HepG2 (cell line): ENCODE data around the gene LRBA. TPM values are rescaled to one million over a fixed set of nuclear protein-coding genes. Genes with fewer than 3 reads are reported as not detected.

Source experiments
- CBX1 ChIP-seq: IDR thresholded peaks from one replicate; pipeline ENCODE4 v1.6.1; 2016; ENCODE audit warnings: antibody characterized with exemption, low read depth
- CREB1 ChIP-seq, 2 experiments: fragments of 450-650 bp in 1 of 2; IDR thresholded peaks; 2 replicates each; pipeline ENCODE4 v1.6.1; 2016 to 2017; ENCODE audit warnings: control low read depth in 1 of 2, mild to moderate bottlenecking in 1 of 2, missing compliant biosample characterization in 1 of 2, missing genetic modification characterization in 1 of 2
- FOXP4 ChIP-seq: sonication (generic); formaldehyde crosslinking; IDR thresholded peaks from 2 replicates; pipeline ENCODE4 v1.4.0; 2020; ENCODE audit warnings: missing genetic modification reagents
- HNRNPL ChIP-seq: fragments of 200-400 bp; formaldehyde crosslinking; IDR thresholded peaks from 2 replicates; pipeline ENCODE4 v1.6.1; 2017; ENCODE audit warnings: mild to moderate bottlenecking, low read depth, low read length
- MAZ ChIP-seq, 2 experiments: sonication (generic) in 1 of 2; formaldehyde crosslinking in 1 of 2; IDR thresholded peaks; 2 replicates each; pipeline versions ENCODE4 v1.5.0 to v1.6.1; 2012 to 2020; ENCODE audit warnings: low read depth in 2 of 2, mild to moderate bottlenecking in 2 of 2, borderline replicate concordance in 1 of 2, improper control_type of control experiment in 1 of 2, low read length in 1 of 2, missing genetic modification reagents in 1 of 2, moderate library complexity in 1 of 2
- NCOR1 ChIP-seq: fragments of 200-600 bp; sonication (generic); IDR thresholded peaks from 2 replicates; pipeline ENCODE4 v1.7.0; 2017; ENCODE audit warnings: antibody characterized with exemption, low read length, borderline replicate concordance
- PBX2 ChIP-seq: IDR thresholded peaks from 2 replicates; pipeline ENCODE4 v1.6.1; 2016; ENCODE audit warnings: control low read depth
- PHF20 ChIP-seq: sonication (generic); formaldehyde crosslinking; IDR thresholded peaks from 2 replicates; pipeline ENCODE4 v1.5.0; 2020; ENCODE audit warnings: mild to moderate bottlenecking, missing genetic modification reagents
- SATB2 ChIP-seq: sonication (generic); formaldehyde crosslinking; IDR thresholded peaks from 2 replicates; pipeline ENCODE4 v1.5.0; 2020; ENCODE audit warnings: missing genetic modification reagents
- SCMH1 ChIP-seq: sonication (generic); formaldehyde crosslinking; IDR thresholded peaks from 2 replicates; pipeline ENCODE4 v1.9.0; 2021; ENCODE audit warnings: missing genetic modification reagents, mild to moderate bottlenecking, borderline replicate concordance
- SMAD9 ChIP-seq: sonication (generic); formaldehyde crosslinking; IDR thresholded peaks from 2 replicates; pipeline ENCODE4 v1.5.1; 2020; ENCODE audit warnings: mild to moderate bottlenecking, missing genetic modification reagents
- SMARCE1 ChIP-seq: fragments of 450-650 bp; IDR thresholded peaks from 2 replicates; pipeline ENCODE4 v1.6.1; 2017; ENCODE audit warnings: borderline replicate concordance
- SOX5 ChIP-seq: IDR thresholded peaks from 2 replicates; pipeline ENCODE4 v1.6.1; 2016; ENCODE audit warnings: borderline replicate concordance
- STAG1 ChIP-seq: sonication (generic); formaldehyde crosslinking; IDR thresholded peaks from 2 replicates; pipeline ENCODE4 v1.4.0; 2020; ENCODE audit warnings: missing genetic modification reagents
- TEAD3 ChIP-seq: optimal IDR thresholded peaks from 2 replicates; pipeline ENCODE3; 2016; ENCODE audit warnings: borderline replicate concordance
- ZBTB46 ChIP-seq: sonication (generic); formaldehyde crosslinking; IDR thresholded peaks from 2 replicates; pipeline ENCODE4 v1.4.0; 2020; ENCODE audit warnings: mild to moderate bottlenecking, missing genetic modification reagents, borderline replicate concordance
- ZBTB8A ChIP-seq: sonication (generic); formaldehyde crosslinking; IDR thresholded peaks from 2 replicates; pipeline ENCODE4 v1.4.0; 2020; ENCODE audit warnings: mild to moderate bottlenecking, low read depth, missing genetic modification reagents, borderline replicate concordance
- ZEB1 ChIP-seq: IDR thresholded peaks from 2 replicates; pipeline ENCODE4 v1.6.1; 2012; ENCODE audit warnings: mild to moderate bottlenecking, low read depth, inconsistent platforms; ENCODE audit not compliant: insufficient replicate concordance
- ZFP36 ChIP-seq: fragments of 150-350 bp; IDR thresholded peaks from 2 replicates; pipeline ENCODE4 v1.6.1; 2018; ENCODE audit warnings: borderline replicate concordance, low read length, low read depth; ENCODE audit not compliant: partially characterized antibody
- ZNF329 ChIP-seq: sonication (generic); formaldehyde crosslinking; IDR thresholded peaks from 2 replicates; pipeline ENCODE4 v1.9.0; 2021; ENCODE audit warnings: low read depth, mild to moderate bottlenecking, missing genetic modification reagents
- ZNF570 ChIP-seq: sonication (generic); formaldehyde crosslinking; IDR thresholded peaks from 2 replicates; pipeline ENCODE4 v1.4.0; 2020; ENCODE audit warnings: mild to moderate bottlenecking, missing genetic modification reagents, borderline replicate concordance
- ZNF577 ChIP-seq: sonication (generic); formaldehyde crosslinking; IDR thresholded peaks from 2 replicates; pipeline ENCODE4 v1.4.0; 2020; ENCODE audit warnings: mild to moderate bottlenecking, low read depth, missing genetic modification reagents, borderline replicate concordance
- polyA plus RNA-seq, 8 experiments: library from polyadenylated mRNA; depleted of rRNA in 3 of 8; stranded (reverse) in 7 of 8; unstranded in 1 of 8; fragments of >200 nt; fragmentation: Illumina TruSeq in 4 of 8; extraction: Trizol in 4 of 8; gene quantifications; 2 replicates each; pipeline versions ENCODE4 v1.2.1 to v1.2.3, GENCODE V29; 2011 to 2016; ENCODE audit warnings: low read depth in 4 of 8, missing spikeins in 1 of 8, mixed read lengths in 1 of 8; ENCODE audit not compliant: insufficient read depth in 1 of 8
- total RNA-seq, 5 experiments: library from RNA; depleted of rRNA; stranded (reverse); fragments of >200 nt; fragmentation: Illumina TruSeq; extraction: Trizol; gene quantifications; 2 replicates each; pipeline ENCODE4 v1.2.3, GENCODE V29; 2016; ENCODE audit warnings: low read depth in 1 of 5
- TF ChIP-seq, protein P1 (sequence below): sonication (generic); formaldehyde crosslinking; IDR thresholded peaks from 2 replicates; pipeline ENCODE4 v1.8.0; 2022; ENCODE audit warnings: mild to moderate bottlenecking, missing genetic modification reagents, borderline replicate concordance

The LRBA gene
- total and polyA plus RNA-seq, 2 of the 13 experiments (the other 11 are each of a cell fraction or from before 2014, with no cell fraction given), result 21.0 to 37.2 TPM

DNA sequence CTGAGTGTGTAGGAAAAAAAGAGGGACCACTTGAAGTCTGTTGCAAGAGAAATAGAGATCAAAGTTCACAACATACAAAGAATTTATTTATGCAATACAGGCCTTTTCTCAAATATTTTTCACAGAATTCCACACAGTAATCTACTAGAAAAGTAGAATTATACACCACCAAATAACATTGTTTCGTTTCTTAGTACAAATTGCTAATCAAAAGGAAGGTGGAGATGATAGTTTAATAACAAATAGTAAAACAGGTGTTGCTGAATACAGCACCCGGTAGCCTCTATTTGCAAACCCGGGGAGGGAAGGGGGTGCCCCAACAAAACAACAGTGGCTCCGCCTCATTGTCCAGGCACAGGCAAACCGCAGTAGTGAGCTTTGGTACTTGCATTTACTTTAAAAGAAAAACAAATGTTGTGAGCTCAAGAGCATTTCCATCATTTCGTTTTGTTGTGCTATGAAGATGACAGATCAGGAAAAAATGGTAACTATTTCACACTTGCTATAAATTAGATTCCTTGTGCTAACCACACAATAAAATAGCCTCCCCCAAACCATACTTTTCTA is 750.4 kb downstream of the LRBA start (continued):
- TF ChIP-seq ZBTB46 (CRISPR knock-in tag), result no peak
- peak; percentile 31 for TF ChIP-seq ZEB1
- no peak for TF ChIP-seq SATB2 (CRISPR knock-in tag)
- no peak for TF ChIP-seq ZNF577 (CRISPR knock-in tag)
- TF ChIP-seq NCOR1, result peak; percentile 95
- TF ChIP-seq SOX5, result peak; percentile 66; the same call in 1 of the 2 replicates
- TF ChIP-seq SMAD9 (CRISPR knock-in tag), result no peak
- no peak for TF ChIP-seq ZFP36
- no peak for TF ChIP-seq CBX1
- peak; percentile 71 for TF ChIP-seq FOXP4
- TF ChIP-seq MAZ (IDR thresholded peaks at IDR 0.05; ENCODE audit: borderline replicate concordance, low read depth, low read length), result no peak
- no peak for TF ChIP-seq MAZ (CRISPR knock-in tag; IDR thresholded peaks at IDR 0.05; ENCODE audit: low read depth)
- no peak for TF ChIP-seq HNRNPL
- no peak for TF ChIP-seq ZBTB8A (CRISPR knock-in tag)
- TF ChIP-seq SCMH1, result no peak
- no peak for TF ChIP-seq ZNF329
- no peak for TF ChIP-seq PHF20
- TF ChIP-seq ZNF570, result no peak
- no peak for TF ChIP-seq CREB1 (IDR thresholded peaks at IDR 0.05)
- peak; percentile 28; the same call in 1 of the 2 replicates for TF ChIP-seq CREB1 (CRISPR knock-in tag; IDR thresholded peaks at IDR 0.05)
- TF ChIP-seq, protein P1, sequence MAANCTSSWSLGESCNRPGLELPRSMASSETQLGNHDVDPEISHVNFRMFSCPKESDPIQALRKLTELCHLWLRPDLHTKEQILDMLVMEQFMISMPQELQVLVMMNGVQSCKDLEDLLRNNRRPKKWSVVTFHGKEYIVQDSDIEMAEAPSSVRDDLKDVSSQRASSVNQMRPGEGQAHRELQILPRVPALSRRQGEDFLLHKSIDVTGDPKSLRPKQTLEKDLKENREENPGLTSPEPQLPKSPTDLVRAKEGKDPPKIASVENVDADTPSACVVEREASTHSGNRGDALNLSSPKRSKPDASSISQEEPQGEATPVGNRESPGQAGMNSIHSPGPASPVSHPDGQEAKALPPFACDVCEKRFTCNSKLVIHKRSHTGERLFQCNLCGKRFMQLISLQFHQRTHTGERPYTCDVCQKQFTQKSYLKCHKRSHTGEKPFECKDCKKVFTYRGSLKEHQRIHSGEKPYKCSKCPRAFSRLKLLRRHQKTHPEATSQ (CRISPR knock-in tag), result no peak
- TF ChIP-seq TEAD3 (CRISPR knock-in tag), result peak; percentile 16
- no peak for TF ChIP-seq SMARCE1
- TF ChIP-seq PBX2 (CRISPR knock-in tag), result no peak
- no peak for TF ChIP-seq STAG1 (CRISPR knock-in tag)
